ENCODE results near the gene RIMBP2.

Gene RIMBP2

DNA sequence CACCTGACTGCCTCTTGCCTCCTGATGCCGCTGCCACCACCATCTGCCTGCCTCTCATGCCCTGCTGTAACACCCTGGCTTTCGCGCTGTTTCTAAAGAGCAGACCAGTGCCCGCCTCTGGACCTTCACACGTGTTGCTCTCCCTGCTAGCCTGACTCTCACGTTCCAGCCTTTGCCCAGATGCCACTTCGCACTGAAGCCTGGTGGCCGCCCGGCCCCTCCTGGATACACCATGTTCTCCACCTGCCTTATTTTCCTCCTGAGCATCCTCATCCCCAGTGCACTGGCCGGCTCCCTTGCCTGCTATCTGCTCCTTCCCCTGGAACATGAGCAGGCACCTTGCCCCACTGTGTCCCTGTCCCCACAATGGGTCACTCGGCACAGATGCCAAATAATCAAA is 231.9 kb downstream of the RIMBP2 start:
- Histone ChIP-seq H3K27me3 (ENCODE audit: control insufficient read depth, insufficient read depth, low read length) (no peaks in the 10 kb centered on the region), H3K4me2 (ENCODE audit: low read length) (no peak overlapping the region), H2AFZ (no peak overlapping the region), H3K36me3 (ENCODE audit: control insufficient read depth, insufficient read depth, low read length) (no peaks in the 10 kb centered on the region), H3K4me3 (ENCODE audit: low read depth, low read length) (no peak overlapping the region), H3K79me2 (peaks cover 10% of the 10 kb centered on the region), H3K4me1 (peaks cover 22% of the 10 kb centered on the region), H3K27ac (no peak overlapping the region), H3K9ac (no peak overlapping the region), H3K9me3 (ENCODE audit: control insufficient read depth, low read length) (no peaks in the 10 kb centered on the region)
- TF ChIP-seq, protein P1, sequence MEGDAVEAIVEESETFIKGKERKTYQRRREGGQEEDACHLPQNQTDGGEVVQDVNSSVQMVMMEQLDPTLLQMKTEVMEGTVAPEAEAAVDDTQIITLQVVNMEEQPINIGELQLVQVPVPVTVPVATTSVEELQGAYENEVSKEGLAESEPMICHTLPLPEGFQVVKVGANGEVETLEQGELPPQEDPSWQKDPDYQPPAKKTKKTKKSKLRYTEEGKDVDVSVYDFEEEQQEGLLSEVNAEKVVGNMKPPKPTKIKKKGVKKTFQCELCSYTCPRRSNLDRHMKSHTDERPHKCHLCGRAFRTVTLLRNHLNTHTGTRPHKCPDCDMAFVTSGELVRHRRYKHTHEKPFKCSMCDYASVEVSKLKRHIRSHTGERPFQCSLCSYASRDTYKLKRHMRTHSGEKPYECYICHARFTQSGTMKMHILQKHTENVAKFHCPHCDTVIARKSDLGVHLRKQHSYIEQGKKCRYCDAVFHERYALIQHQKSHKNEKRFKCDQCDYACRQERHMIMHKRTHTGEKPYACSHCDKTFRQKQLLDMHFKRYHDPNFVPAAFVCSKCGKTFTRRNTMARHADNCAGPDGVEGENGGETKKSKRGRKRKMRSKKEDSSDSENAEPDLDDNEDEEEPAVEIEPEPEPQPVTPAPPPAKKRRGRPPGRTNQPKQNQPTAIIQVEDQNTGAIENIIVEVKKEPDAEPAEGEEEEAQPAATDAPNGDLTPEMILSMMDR (IDR thresholded peaks at IDR 0.05): no peak

DNA sequence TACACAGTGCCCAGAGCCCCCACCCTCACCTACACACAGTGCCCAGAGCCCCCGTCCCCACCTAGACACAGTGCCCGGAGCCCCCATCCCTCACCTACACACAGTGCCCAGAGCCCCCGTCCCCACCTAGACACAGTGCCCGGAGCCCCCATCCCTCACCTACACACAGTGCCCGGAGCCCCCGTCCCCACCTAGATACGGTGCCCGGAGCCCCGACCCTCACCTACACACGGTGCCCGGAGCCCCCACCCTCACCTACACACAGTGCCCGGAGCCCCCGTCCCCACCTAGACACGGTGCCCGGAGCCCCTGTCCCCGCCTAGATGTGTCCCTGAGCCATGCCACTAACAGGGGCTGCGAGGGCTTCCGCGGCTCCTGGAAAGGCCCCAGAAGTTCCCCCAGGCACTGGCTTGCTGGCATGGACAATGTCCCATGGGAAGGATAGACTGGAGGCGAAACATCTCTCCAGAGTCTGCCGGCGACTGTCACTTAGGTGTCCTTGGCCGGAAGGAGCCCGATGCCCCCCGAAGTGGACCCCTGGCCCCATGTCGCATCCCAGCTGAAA is 232.4 kb downstream of the RIMBP2 start:
- Histone ChIP-seq H3K36me3 (ENCODE audit: control insufficient read depth, insufficient read depth, low read length) (no peaks in the 10 kb centered on the region), H3K4me3 (ENCODE audit: low read depth, low read length) (no peak overlapping the region), H3K27ac (no peak overlapping the region), H3K9ac (no peak overlapping the region), H3K4me1 (peaks cover 25% of the 10 kb centered on the region), H3K4me2 (ENCODE audit: low read length) (no peak overlapping the region), H3K9me3 (ENCODE audit: control insufficient read depth, low read length) (no peaks in the 10 kb centered on the region), H2AFZ (no peak overlapping the region), H3K27me3 (ENCODE audit: control insufficient read depth, insufficient read depth, low read length) (no peaks in the 10 kb centered on the region), H3K79me2 (peaks cover 10% of the 10 kb centered on the region)
- TF ChIP-seq, protein P1 (IDR thresholded peaks at IDR 0.05): no peak

DNA sequence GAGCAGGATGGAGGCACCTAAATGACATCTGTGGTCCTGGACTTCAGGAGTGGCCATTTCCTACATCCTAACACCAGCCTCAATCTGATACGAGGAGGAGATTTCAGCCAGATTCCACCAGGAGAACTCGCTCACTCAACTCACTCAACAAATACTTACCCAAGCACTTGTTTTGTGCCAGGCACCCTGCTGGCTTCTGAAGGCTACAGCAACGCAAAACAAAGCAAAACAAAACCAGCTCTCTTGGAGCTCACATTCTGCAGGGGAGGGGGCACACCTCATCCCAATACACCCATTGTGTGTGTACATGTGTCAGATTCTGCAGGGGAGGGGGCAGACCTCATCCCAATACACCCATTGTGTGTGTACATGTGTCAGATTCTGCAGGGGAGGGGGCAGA is 233.7 kb downstream of the RIMBP2 start:
- Histone ChIP-seq H3K9me3 (ENCODE audit: control insufficient read depth, low read length) (no peaks in the 10 kb centered on the region), H3K9ac (no peak overlapping the region)
- TF ChIP-seq, protein P1 (IDR thresholded peaks at IDR 0.05): peak; percentile 25

DNA sequence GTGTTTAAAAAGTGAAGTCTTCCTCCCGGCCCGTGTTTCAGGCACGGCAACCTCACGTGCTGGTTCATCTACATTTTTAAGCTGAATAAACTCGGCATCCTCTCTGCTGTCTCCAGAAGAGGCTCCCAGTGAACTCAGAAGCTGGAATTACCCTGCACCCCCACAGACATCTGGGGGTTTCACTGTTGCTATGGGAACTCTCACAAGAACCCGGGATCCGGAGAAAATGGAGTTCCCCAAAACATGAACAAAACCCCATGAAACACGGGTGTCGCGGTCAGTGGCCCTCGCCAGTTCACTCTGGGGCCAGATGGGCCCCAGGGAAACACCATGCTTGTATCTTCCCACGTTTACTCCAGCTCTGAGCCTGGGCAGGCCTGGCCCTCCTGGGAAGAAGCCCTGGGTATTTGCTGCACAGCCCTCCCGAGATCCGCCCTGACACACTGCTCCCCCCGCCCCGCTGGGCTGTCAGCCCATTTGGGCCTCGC is 234.7 kb downstream of the RIMBP2 start:
- H3K27ac ChIP-seq: peak overlapping the region; percentile 3
- H3K4me1 ChIP-seq: peaks cover 44% of the 10 kb centered on the region
- H3K9ac ChIP-seq: no peak overlapping the region
- H3K4me3 ChIP-seq (ENCODE audit: low read depth, low read length): no peak overlapping the region
- no peaks in the 10 kb centered on the region for H3K36me3 ChIP-seq (ENCODE audit: control insufficient read depth, insufficient read depth, low read length)
- no peaks in the 10 kb centered on the region for H3K9me3 ChIP-seq (ENCODE audit: control insufficient read depth, low read length)
- peak overlapping the region; percentile 34 for H2AFZ ChIP-seq
- no peaks in the 10 kb centered on the region for H3K27me3 ChIP-seq (ENCODE audit: control insufficient read depth, insufficient read depth, low read length)
- H3K79me2 ChIP-seq: peaks cover 7% of the 10 kb centered on the region
- no peak overlapping the region for H3K4me2 ChIP-seq (ENCODE audit: low read length)
- TF ChIP-seq, protein P1 (IDR thresholded peaks at IDR 0.05): no peak

More for the DNA sequence above, 233.7 kb downstream of the RIMBP2 start:
- H3K27ac ChIP-seq: no peak overlapping the region
- no peak overlapping the region for H3K4me2 ChIP-seq (ENCODE audit: low read length)
- peaks cover 34% of the 10 kb centered on the region for H3K4me1 ChIP-seq
- no peaks in the 10 kb centered on the region for H3K27me3 ChIP-seq (ENCODE audit: control insufficient read depth, insufficient read depth, low read length)
- no peak overlapping the region for H2AFZ ChIP-seq
- no peaks in the 10 kb centered on the region for H3K36me3 ChIP-seq (ENCODE audit: control insufficient read depth, insufficient read depth, low read length)
- peaks cover 7% of the 10 kb centered on the region for H3K79me2 ChIP-seq
- H3K4me3 ChIP-seq (ENCODE audit: low read depth, low read length): no peak overlapping the region

DNA sequence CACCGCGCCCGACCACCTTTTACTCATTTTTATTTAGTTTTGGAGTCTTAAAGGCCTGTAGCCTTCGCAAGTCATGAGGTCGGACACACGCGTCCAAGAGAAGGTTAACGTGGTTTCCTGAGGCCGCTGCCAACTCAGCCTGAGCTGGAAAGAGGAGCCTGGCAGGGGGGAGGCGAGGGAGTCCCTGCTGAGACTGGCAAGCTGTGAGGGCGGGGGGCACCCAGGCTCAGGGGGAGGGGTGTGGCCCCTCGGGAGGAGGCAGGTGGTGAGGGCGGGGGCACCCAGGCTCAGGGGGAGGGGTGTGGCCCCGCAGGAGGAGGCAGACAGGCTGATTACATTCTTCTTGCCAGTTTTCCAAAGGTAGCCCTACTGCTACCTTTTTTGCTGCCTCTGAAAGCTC is 235.2 kb downstream of the RIMBP2 start:
- Histone ChIP-seq H3K27me3 (ENCODE audit: control insufficient read depth, insufficient read depth, low read length) (no peaks in the 10 kb centered on the region), H3K4me1 (peaks cover 49% of the 10 kb centered on the region), H3K79me2 (peaks cover 7% of the 10 kb centered on the region), H3K9me3 (ENCODE audit: control insufficient read depth, low read length) (no peaks in the 10 kb centered on the region), H3K4me2 (ENCODE audit: low read length) (no peak overlapping the region), H3K27ac (peak overlapping the region; percentile 3), H3K4me3 (ENCODE audit: low read depth, low read length) (no peak overlapping the region), H2AFZ (peak overlapping the region; percentile 34), H3K9ac (no peak overlapping the region), H3K36me3 (ENCODE audit: control insufficient read depth, insufficient read depth, low read length) (no peaks in the 10 kb centered on the region)
- TF ChIP-seq, protein P1 (IDR thresholded peaks at IDR 0.05): no peak

All from parathyroid adenoma (tissue), 2 donors.